ENCODE results near the gene IQCF2. TPM values are rescaled to one million over a fixed set of nuclear protein-coding genes. Genes with fewer than 3 reads are reported as not detected.

The IQCF2 gene
- total RNA-seq = not detected
- long read RNA-seq = 0 reads

GRCh38 chr3:51860703-51861665 is at the start of gene IQCF2:
IQCF2 (plus strand) TSS chr3:51861615; CDS start chr3:51861667, 52 bp downstream.
- H3K4me1 ChIP-seq = no peaks in the 10 kb centered on the region
- H3K27me3 ChIP-seq (ENCODE audit: low read depth) = no peaks in the 10 kb centered on the region
- ATAC-seq (no peak), DNase-seq (no peak)
- intact Hi-C loops (cut with DNase I) = no loop called here
- H3K27ac ChIP-seq = no peak within 1 kb of the TSS
- H3K9me3 ChIP-seq = no peaks in the 10 kb centered on the region
- TF ChIP-seq CTCF (IDR thresholded peaks at IDR 0.05) = no peak
- H3K36me3 ChIP-seq = no peaks in the 10 kb centered on the region
- H3K4me3 ChIP-seq = no peak within 1 kb of the TSS

- Histone ChIP-seq H3K36me3 (no peaks in the 10 kb centered on the region), H3K4me1 (no peaks in the 10 kb centered on the region), H3K9me3 (no peaks in the 10 kb centered on the region), H3K27me3 (ENCODE audit: low read depth) (peaks cover 6% of the 10 kb centered on the region), H3K27ac (no peak overlapping the region), H3K4me3 (no peak overlapping the region)
- no peak for TF ChIP-seq CTCF (IDR thresholded peaks at IDR 0.05)
- ATAC-seq (peak; percentile 40 to 56), DNase-seq (peak; percentile 61)
- intact Hi-C loops (cut with DNase I) = no loop called here
Observed at GRCh38 chr3:51813539-51813938, 47.9 kb upstream of the IQCF2 start.

- ATAC-seq (no peak), DNase-seq (no peak)
- no peaks in the 10 kb centered on the region for H3K36me3 ChIP-seq
- no peak overlapping the region for H3K4me3 ChIP-seq
- no peak for TF ChIP-seq CTCF (IDR thresholded peaks at IDR 0.05)
- H3K4me1 ChIP-seq = no peaks in the 10 kb centered on the region
- H3K27me3 ChIP-seq (ENCODE audit: low read depth) = peaks cover 6% of the 10 kb centered on the region
- intact Hi-C loops (cut with DNase I) = no loop called here
- H3K27ac ChIP-seq = no peak overlapping the region
- no peaks in the 10 kb centered on the region for H3K9me3 ChIP-seq
Observed at GRCh38 chr3:51814034-51814433, 47.4 kb upstream of the IQCF2 start.

GRCh38 chr3:51815614-51816013 is 45.8 kb upstream of the IQCF2 start:
- H3K27me3 ChIP-seq (ENCODE audit: low read depth) = peaks cover 12% of the 10 kb centered on the region
- H3K4me3 ChIP-seq = no peak overlapping the region
- no peaks in the 10 kb centered on the region for H3K4me1 ChIP-seq
- DNase-seq = no peak
- ATAC-seq = no peak
- no peaks in the 10 kb centered on the region for H3K36me3 ChIP-seq
- no peak for TF ChIP-seq CTCF (IDR thresholded peaks at IDR 0.05)
- intact Hi-C loops (cut with DNase I) = no loop called here
- no peak overlapping the region for H3K27ac ChIP-seq
- H3K9me3 ChIP-seq = no peaks in the 10 kb centered on the region

GRCh38 chr3:51816723-51817122 is 44.7 kb upstream of the IQCF2 start:
- intact Hi-C loops (cut with DNase I) = no loop called here
- no peak for DNase-seq
- no peak for ATAC-seq
- Histone ChIP-seq H3K4me3 (no peak overlapping the region), H3K27ac (no peak overlapping the region), H3K9me3 (no peaks in the 10 kb centered on the region), H3K4me1 (no peaks in the 10 kb centered on the region), H3K36me3 (no peaks in the 10 kb centered on the region), H3K27me3 (ENCODE audit: low read depth) (peaks cover 15% of the 10 kb centered on the region)
- no peak for TF ChIP-seq CTCF (IDR thresholded peaks at IDR 0.05)
